Testis (tissue), 3 donors: ENCODE data around the gene ROBO4. TPM values are rescaled to one million over a fixed set of nuclear protein-coding genes. Genes with fewer than 3 reads are reported as not detected.

Source experiments
- DNase-seq: peaks from one replicate; pipeline ENCODE4 v3.0.0-alpha.2; 2019
- H3K27ac ChIP-seq, 2 donors: fragments of 200-600 bp; sonication (generic); one replicate each; pipeline ENCODE4 v1.5.1; 2019
- H3K27me3 ChIP-seq: fragments of 200-600 bp; sonication (generic); one replicate; pipeline ENCODE4 v1.5.1; 2019
- H3K36me3 ChIP-seq: fragments of 200-600 bp; sonication (generic); one replicate; pipeline ENCODE4 v1.5.1; 2017; ENCODE audit warnings: low read depth; ENCODE audit errors: missing control alignments
- H3K4me1 ChIP-seq: fragments of 200-600 bp; sonication (generic); one replicate; pipeline ENCODE4 v1.5.1; 2019
- H3K4me3 ChIP-seq, 2 donors: fragments of 200-600 bp; sonication (generic); one replicate each; pipeline ENCODE4 v1.5.1; 2017 to 2019
- H3K9me3 ChIP-seq: fragments of 200-600 bp; sonication (generic); one replicate; pipeline ENCODE4 v1.5.1; 2017
- POLR2A ChIP-seq: fragments of 450-650 bp; IDR thresholded peaks from one replicate; pipeline ENCODE4 v1.6.1; 2017; ENCODE audit warnings: antibody characterized with exemption, mild to moderate bottlenecking, moderate library complexity
- WGBS, 2 donors: methylation state at CpG; one replicate each; pipeline ENCODE4 v1.1.5; 2018; 5-methylcytosine and 5-hydroxymethylcytosine counted together
- intact Hi-C: fragments of 100-400 bp; cut with DNase I; formaldehyde crosslinking; loops from one replicate; pipeline ENCODE4 v1.15.1; 2023; ENCODE audit warnings: low total_unique reads
- polyA plus RNA-seq: library from polyadenylated mRNA; stranded (reverse); fragments of 350-450 nt; fragmentation: Illumina TruSeq; extraction: RNeasy Lipid Tissue Mini Kit (QIAGEN cat#74804); gene quantifications from one replicate; pipeline ENCODE4 v1.2.3, GENCODE V29; 2014; ENCODE audit warnings: low read depth, low replicate concordance; ENCODE audit not compliant: insufficient read depth
- total RNA-seq, 2 donors: library from RNA; depleted of rRNA; stranded (reverse); fragments of >200 nt; gene quantifications; one replicate each; pipeline ENCODE4 v1.2.3, GENCODE V29; 2016
- TF ChIP-seq, protein P1 (sequence below), 3 experiments: fragments of 450-650 bp in 2 of 3; fragments of 200-600 bp in 1 of 3; sonication (generic) in 1 of 3; IDR thresholded peaks; one replicate each; pipeline ENCODE4 v1.5.1; 2016 to 2019; ENCODE audit warnings: antibody characterized with exemption in 3 of 3, mild to moderate bottlenecking in 2 of 3, moderate library complexity in 1 of 3

Gene ROBO4
- total and polyA plus RNA-seq, 3 donors from 2014 or later: 5.7 to 8.4 (median 7.0) TPM

- Histone ChIP-seq H3K4me3 (no peak overlapping the region), H3K27me3 (no peaks in the 10 kb centered on the region), H3K4me1 (peaks cover 25% of the 10 kb centered on the region), H3K36me3 (no peaks in the 10 kb centered on the region), H3K27ac (no peak overlapping the region), H3K9me3 (no peaks in the 10 kb centered on the region)
- WGBS, 2 donors: 0 to 3% methylated on average over 7 to 9 of the region's 9 CpGs
- TF ChIP-seq, protein P1, sequence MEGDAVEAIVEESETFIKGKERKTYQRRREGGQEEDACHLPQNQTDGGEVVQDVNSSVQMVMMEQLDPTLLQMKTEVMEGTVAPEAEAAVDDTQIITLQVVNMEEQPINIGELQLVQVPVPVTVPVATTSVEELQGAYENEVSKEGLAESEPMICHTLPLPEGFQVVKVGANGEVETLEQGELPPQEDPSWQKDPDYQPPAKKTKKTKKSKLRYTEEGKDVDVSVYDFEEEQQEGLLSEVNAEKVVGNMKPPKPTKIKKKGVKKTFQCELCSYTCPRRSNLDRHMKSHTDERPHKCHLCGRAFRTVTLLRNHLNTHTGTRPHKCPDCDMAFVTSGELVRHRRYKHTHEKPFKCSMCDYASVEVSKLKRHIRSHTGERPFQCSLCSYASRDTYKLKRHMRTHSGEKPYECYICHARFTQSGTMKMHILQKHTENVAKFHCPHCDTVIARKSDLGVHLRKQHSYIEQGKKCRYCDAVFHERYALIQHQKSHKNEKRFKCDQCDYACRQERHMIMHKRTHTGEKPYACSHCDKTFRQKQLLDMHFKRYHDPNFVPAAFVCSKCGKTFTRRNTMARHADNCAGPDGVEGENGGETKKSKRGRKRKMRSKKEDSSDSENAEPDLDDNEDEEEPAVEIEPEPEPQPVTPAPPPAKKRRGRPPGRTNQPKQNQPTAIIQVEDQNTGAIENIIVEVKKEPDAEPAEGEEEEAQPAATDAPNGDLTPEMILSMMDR (IDR thresholded peaks at IDR 0.05): no peak
- TF ChIP-seq POLR2A: no peak
- DNase-seq: no peak
- intact Hi-C loops: no loop called here
These were observed 32.8 kb downstream of the ROBO4 start for GRCh38 chr11:124864892-124865180.

DNA sequence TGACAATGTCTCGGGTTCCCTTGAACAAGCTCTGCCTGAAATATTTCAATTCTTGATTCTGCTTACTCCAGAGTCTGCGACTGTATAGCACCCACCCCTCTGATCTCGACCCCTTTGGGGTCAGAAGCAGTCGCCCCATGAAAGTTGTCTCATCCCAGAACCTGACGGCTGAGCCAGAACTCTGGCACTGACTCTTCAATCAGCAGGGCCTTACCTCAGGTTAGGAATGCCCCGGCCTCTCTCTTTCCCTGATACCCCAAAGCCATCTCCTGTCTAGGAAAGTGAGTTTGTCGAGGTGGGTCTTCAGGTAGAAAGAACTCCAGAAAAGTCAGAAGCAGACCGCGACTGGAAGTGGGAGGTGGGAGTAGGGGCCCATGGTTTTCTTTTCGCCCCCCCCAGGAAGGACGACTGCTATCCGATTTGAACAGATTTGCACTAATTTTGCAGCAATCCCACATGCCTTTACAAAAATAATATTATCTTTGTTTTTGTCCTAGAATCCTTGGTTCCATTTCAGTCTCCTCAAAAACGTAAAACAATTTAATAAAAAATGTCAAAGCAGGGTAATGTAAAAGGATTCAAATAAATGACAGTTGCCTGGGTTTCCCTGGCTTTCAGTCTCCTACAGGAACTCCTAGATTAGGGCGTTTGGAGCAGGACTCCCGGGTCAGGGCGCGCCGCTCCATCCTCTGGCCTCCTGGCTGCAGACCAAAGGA lies 33.3 kb downstream of the ROBO4 start:
- TF ChIP-seq, protein P1 (IDR thresholded peaks at IDR 0.05): no peak
- no peak for TF ChIP-seq POLR2A
- Histone ChIP-seq H3K27ac (no peak overlapping the region), H3K4me1 (peaks cover 25% of the 10 kb centered on the region), H3K4me3 (no peak overlapping the region), H3K36me3 (no peaks in the 10 kb centered on the region), H3K9me3 (no peaks in the 10 kb centered on the region), H3K27me3 (no peaks in the 10 kb centered on the region)
- 5 to 12% methylated on average over 18 of the region's 18 CpGs for WGBS, 2 donors
- intact Hi-C loops: no loop called here
- no peak for DNase-seq

DNA sequence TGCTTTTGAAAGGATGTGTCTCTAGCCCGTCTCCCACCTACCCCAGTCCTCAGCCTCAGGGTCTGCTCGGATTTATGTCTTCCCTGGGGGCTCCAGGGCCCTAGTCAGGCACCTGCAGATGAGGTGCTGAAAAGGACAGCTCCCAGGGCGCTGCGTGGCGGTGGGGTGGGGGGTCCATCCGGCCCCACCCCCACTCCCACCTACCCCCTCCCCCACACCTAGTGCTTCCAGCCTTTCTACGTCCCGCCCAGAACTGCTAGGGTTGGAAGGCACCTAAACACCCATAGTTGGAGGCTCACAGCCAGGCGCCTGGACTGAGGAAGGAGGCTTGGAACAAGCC lies 33.9 kb downstream of the ROBO4 start:
- intact Hi-C loops: no loop called here
- no peak for DNase-seq
- peaks cover 23% of the 10 kb centered on the region for H3K4me1 ChIP-seq
- no peaks in the 10 kb centered on the region for H3K27me3 ChIP-seq
- no peaks in the 10 kb centered on the region for H3K36me3 ChIP-seq
- H3K9me3 ChIP-seq: no peaks in the 10 kb centered on the region
- no peak overlapping the region for H3K4me3 ChIP-seq
- WGBS, 2 donors: 3 to 18% methylated on average over 3 to 9 of the region's 9 CpGs
- no peak overlapping the region for H3K27ac ChIP-seq
- TF ChIP-seq, protein P1 (IDR thresholded peaks at IDR 0.05): no peak
- TF ChIP-seq POLR2A: no peak

GRCh38 chr11:124863137-124863825 lies 34.4 kb downstream of the ROBO4 start:
- H3K27ac ChIP-seq: no peak overlapping the region
- intact Hi-C loops: no loop called here
- peak; percentile 79 for DNase-seq
- no peaks in the 10 kb centered on the region for H3K27me3 ChIP-seq
- whole genome bisulfite sequencing, 2 donors: 1 to 2% methylated on average over 24 to 31 of the region's 31 CpGs
- H3K4me1 ChIP-seq: peaks cover 20% of the 10 kb centered on the region
- peak overlapping the region in 1 of 2 donors; percentile 8 for H3K4me3 ChIP-seq
- no peaks in the 10 kb centered on the region for H3K36me3 ChIP-seq
- no peak for TF ChIP-seq POLR2A
- TF ChIP-seq, protein P1 (IDR thresholded peaks at IDR 0.05): no peak
- H3K9me3 ChIP-seq: no peaks in the 10 kb centered on the region

GRCh38 chr11:124861670-124862069 lies 36.0 kb downstream of the ROBO4 start:
- no peaks in the 10 kb centered on the region for H3K9me3 ChIP-seq
- no peak overlapping the region for H3K27ac ChIP-seq
- 43 to 53% methylated on average over 1 to 4 of the region's 4 CpGs for WGBS, 2 donors
- TF ChIP-seq, protein P1 (IDR thresholded peaks at IDR 0.05): no peak
- TF ChIP-seq POLR2A: no peak
- no peak overlapping the region for H3K4me3 ChIP-seq
- DNase-seq: no peak
- intact Hi-C loops: no loop called here
- no peaks in the 10 kb centered on the region for H3K27me3 ChIP-seq
- H3K4me1 ChIP-seq: peaks cover 20% of the 10 kb centered on the region
- H3K36me3 ChIP-seq: no peaks in the 10 kb centered on the region
